ENCODE results near the gene PLCD1. TPM values are rescaled to one million over a fixed set of nuclear protein-coding genes. Genes with fewer than 3 reads are reported as not detected.
A peak's percentile ranks its signal among the peaks of the same experiment; 100 is the strongest.

Gene PLCD1
- total and polyA plus RNA-seq, 12 donors, result 6.3 to 20.0 (median 10.6) TPM

- no peak for DNase-seq
- Histone ChIP-seq H3K4me3 (no peak overlapping the region), H3K27me3 (no peaks in the 10 kb centered on the region), H3K4me1 (peaks cover 10 to 65% (median 30%) of the 10 kb centered on the region in 9 donors), H3K36me3 (peaks cover 0 to 66% (median 10%) of the 10 kb centered on the region in 9 donors), H3K9me3 (no peaks in the 10 kb centered on the region), H3K27ac (no peak overlapping the region)
- intact Hi-C loops (cut with DNase I), result no loop called here
- ATAC-seq, result no peak
- TF ChIP-seq CTCF (IDR thresholded peaks at IDR 0.05), result no peak
Observed at GRCh38 chr3:37971467-37971866, 58.0 kb downstream of the PLCD1 start.

GRCh38 chr3:37970802-37971201 is 58.6 kb downstream of the PLCD1 start:
- ATAC-seq, result no peak
- TF ChIP-seq CTCF (IDR thresholded peaks at IDR 0.05), result no peak
- Histone ChIP-seq H3K4me1 (peaks cover 10 to 65% (median 30%) of the 10 kb centered on the region in 9 donors), H3K36me3 (peaks cover 0 to 63% (median 3%) of the 10 kb centered on the region in 9 donors), H3K4me3 (no peak overlapping the region), H3K9me3 (no peaks in the 10 kb centered on the region), H3K27ac (peak overlapping the region in 1 of 10 donors; percentile 20), H3K27me3 (no peaks in the 10 kb centered on the region)
- no peak for DNase-seq
- WGBS, 2 donors, result 93 to 97% methylated on average over 5 of the region's 5 CpGs
- intact Hi-C loops (cut with DNase I), result no loop called here

GRCh38 chr3:37969596-37970100 is 59.8 kb downstream of the PLCD1 start:
- no peak for TF ChIP-seq CTCF (IDR thresholded peaks at IDR 0.05)
- no peaks in the 10 kb centered on the region for H3K27me3 ChIP-seq
- peaks cover 0 to 66% (median 0%) of the 10 kb centered on the region in 9 donors for H3K36me3 ChIP-seq
- H3K27ac ChIP-seq, result peak overlapping the region; percentile 11 to 84 (median 64)
- WGBS, 2 donors, result 72 to 85% methylated on average over 7 of the region's 7 CpGs
- H3K4me1 ChIP-seq, result peaks cover 10 to 69% (median 28%) of the 10 kb centered on the region in 9 donors
- no peaks in the 10 kb centered on the region for H3K9me3 ChIP-seq
- intact Hi-C loops (cut with DNase I), result loop anchor here in 2 of 10 donors (5.0 kb wide), 1 partner anchor 117 kb away; no protein-coding TSS in a partner anchor
- peak in 5 of 8 donors; percentile 4 to 56 (median 12) for ATAC-seq
- no peak for DNase-seq
- no peak overlapping the region for H3K4me3 ChIP-seq

- 57 to 66% methylated on average over 15 of the region's 15 CpGs for WGBS, 2 donors
- no peak for TF ChIP-seq CTCF (IDR thresholded peaks at IDR 0.05)
- ATAC-seq (peak; percentile 22 to 67 (median 48)), DNase-seq (no peak)
- no peaks in the 10 kb centered on the region for H3K9me3 ChIP-seq
- peaks cover 10 to 62% (median 28%) of the 10 kb centered on the region in 9 donors for H3K4me1 ChIP-seq
- no peaks in the 10 kb centered on the region for H3K27me3 ChIP-seq
- H3K27ac ChIP-seq, result peak overlapping the region; percentile 11 to 84 (median 66)
- peaks cover 0 to 63% (median 0%) of the 10 kb centered on the region in 9 donors for H3K36me3 ChIP-seq
- peak overlapping the region in 1 of 10 donors; percentile 6 for H3K4me3 ChIP-seq
- intact Hi-C loops (cut with DNase I), result loop anchor here in 3 of 10 donors (1.0 to 5.0 kb wide), 2 partner anchors 114 to 117 kb away; no protein-coding TSS in a partner anchor
Observed at GRCh38 chr3:37968813-37969595, 60.4 kb downstream of the PLCD1 start.

All from heart right ventricle (tissue), 16 donors.